Endothelial cell of umbilical vein (primary cell): Measurements from ENCODE around the gene FOXP1. TPM values are rescaled to one million over a fixed set of nuclear protein-coding genes. Genes with fewer than 3 reads are reported as not detected.

ENCODE experiments used
- BruUV-seq: library from RNA; stranded (reverse); fragments of 400-500 nt; replicated peaks from 2 replicates; lab custom pipeline; 2021; lab: Mats Ljungman, UMichigan
- CTCF ChIA-PET: fragments of 300-600, 350-600 bp; sonication (Branson Sonifier 250); formaldehyde crosslinking; loops from one replicate; lab custom pipeline; 2021; ENCODE audit warnings: antibody characterized with exemption, inconsistent platforms; lab: Charles Lee
- POLR2A ChIA-PET: fragments of 300-600, 350-600 bp; sonication (Branson Sonifier 250); formaldehyde crosslinking; loops from one replicate; lab custom pipeline; 2021; ENCODE audit warnings: antibody characterized with exemption, inconsistent platforms; lab: Charles Lee
- DNase-seq: peaks from one replicate; pipeline ENCODE4 v3.0.0-alpha.2; 2011; ENCODE audit warnings: low read depth, low spot score
- FAIRE-seq: peaks from 2 replicates; lab custom pipeline; 2011; peaks lifted over from hg19 to GRCh38; lab: Jason Lieb, UNC
- H2AFZ ChIP-seq: 2 replicates; pipeline ENCODE4 v1.6.0; 2012; ENCODE audit warnings: low read depth, low read length, control low read depth, inconsistent platforms
- H3K27ac ChIP-seq: 2 replicates; pipeline ENCODE4 v1.5.1; 2011; ENCODE audit warnings: low read depth, mild to moderate bottlenecking, control low read depth, low read length, moderate library complexity; ENCODE audit not compliant: insufficient read depth
- H3K27me3 ChIP-seq, 2 experiments: 2 replicates each; pipeline versions ENCODE4 v1.6.0 to v1.6.1; 2011; ENCODE audit warnings: low read length in 2 of 2, mixed read lengths in 1 of 2; ENCODE audit not compliant: control insufficient read depth in 2 of 2, insufficient read depth in 2 of 2
- H3K36me3 ChIP-seq, 2 experiments: 2 replicates in 1 of 2; 3 replicates in 1 of 2; pipeline ENCODE4 v1.5.1; 2011; ENCODE audit warnings: low read length in 2 of 2, mild to moderate bottlenecking in 1 of 2, moderate library complexity in 1 of 2; ENCODE audit not compliant: control insufficient read depth in 2 of 2, insufficient read depth in 2 of 2; ENCODE audit errors: extremely low read depth in 1 of 2
- H3K4me1 ChIP-seq: 3 replicates; pipeline ENCODE4 v1.5.1; 2011; ENCODE audit warnings: mild to moderate bottlenecking, low read length; ENCODE audit not compliant: control insufficient read depth, insufficient read depth; ENCODE audit errors: extremely low read depth
- H3K4me2 ChIP-seq: 2 replicates; pipeline ENCODE4 v1.6.1; 2011; ENCODE audit warnings: low read length, control low read depth, mixed read lengths; ENCODE audit not compliant: insufficient read depth
- H3K4me3 ChIP-seq, 3 experiments: fragments of 200-600 bp in 1 of 3; sonication (generic), shearing (Covaris generic) in 1 of 3; replicated peaks in 1 of 3; 2 replicates each; pipeline ENCODE4 v1.5.1; 2011 to 2016; ENCODE audit warnings: control low read depth in 3 of 3, low read length in 3 of 3, mild to moderate bottlenecking in 2 of 3, inconsistent platforms in 1 of 3, low read depth in 1 of 3, moderate library complexity in 1 of 3; ENCODE audit not compliant: insufficient read depth in 1 of 3
- H3K79me2 ChIP-seq: 2 replicates; pipeline ENCODE4 v1.6.0; 2012; ENCODE audit warnings: low read length, inconsistent platforms; ENCODE audit not compliant: control insufficient read depth, insufficient read depth
- H3K9ac ChIP-seq: replicated peaks from 2 replicates; pipeline ENCODE3; 2011; ENCODE audit warnings: low read length, control low read depth; ENCODE audit not compliant: insufficient read depth; ENCODE audit errors: extremely low read depth
- H3K9me1 ChIP-seq: replicated peaks from 3 replicates; pipeline ENCODE4 v1.6.0; 2011; ENCODE audit warnings: mild to moderate bottlenecking, low read length; ENCODE audit not compliant: control insufficient read depth, insufficient read depth; ENCODE audit errors: extremely low read depth
- H3K9me3 ChIP-seq: replicated peaks from 2 replicates; pipeline ENCODE4 v1.5.1; 2012; ENCODE audit warnings: low read length, inconsistent platforms; ENCODE audit not compliant: control insufficient read depth, insufficient read depth
- H4K20me1 ChIP-seq: replicated peaks from 2 replicates; pipeline ENCODE3; 2011; ENCODE audit warnings: mild to moderate bottlenecking, low read length; ENCODE audit not compliant: control insufficient read depth, insufficient read depth; ENCODE audit errors: extremely low read depth
- CTCF ChIP-seq, 2 donors: IDR thresholded peaks; 1 replicate in 1 of 2; 2 replicates in 1 of 2; pipeline ENCODE4 v1.5.1; 2011; ENCODE audit warnings: low read length in 2 of 2, mild to moderate bottlenecking in 2 of 2, moderate library complexity in 2 of 2, control low read depth in 1 of 2, inconsistent platforms in 1 of 2, low read depth in 1 of 2; ENCODE audit not compliant: insufficient read depth in 1 of 2; ENCODE audit errors: extremely low read depth in 1 of 2
- JUN ChIP-seq: IDR thresholded peaks from 2 replicates; pipeline ENCODE4 v1.6.1; 2011; ENCODE audit warnings: borderline replicate concordance, low read depth; ENCODE audit not compliant: insufficient read length, insufficient read depth
- MAX ChIP-seq: IDR thresholded peaks from 2 replicates; pipeline ENCODE4 v1.6.1; 2011; ENCODE audit not compliant: insufficient read depth, insufficient read length
- POLR2A ChIP-seq: IDR thresholded peaks from 2 replicates; pipeline ENCODE4 v1.6.1; 2012; ENCODE audit warnings: low read depth, mild to moderate bottlenecking, control low read depth, low read length
- POLR2AphosphoS5 ChIP-seq: IDR thresholded peaks from 2 replicates; pipeline ENCODE4 v1.6.1; 2012; ENCODE audit warnings: low read depth, mild to moderate bottlenecking, control low read depth, low read length, moderate library complexity; ENCODE audit not compliant: insufficient read depth
- dilution Hi-C: fragments of 300-500 bp; cut with MboI; formaldehyde crosslinking; loops from one replicate; pipeline ENCODE4 v1.15.0; 2019; ENCODE audit warnings: low sequenced_read_pairs; ENCODE audit not compliant: extremely low pct_ligation_motif_present
- intact Hi-C: fragments of 100-400 bp; cut with micrococcal nuclease; formaldehyde crosslinking; loops from one replicate; pipeline ENCODE4 v1.10.0; 2022
- polyA plus RNA-seq, 4 experiments: library from polyadenylated mRNA; depleted of rRNA in 3 of 4; stranded (reverse) in 3 of 4; unstranded in 1 of 4; fragments of >200 nt; gene quantifications; 2 replicates each; pipeline versions ENCODE4 v1.2.1 to v1.2.3, GENCODE V29; 2011 to 2012; ENCODE audit warnings: missing spikeins in 1 of 4
- total RNA-seq: library from RNA; stranded (reverse); gene quantifications from 2 replicates; pipeline ENCODE4 v1.2.3, GENCODE V29; 2021

Gene FOXP1
- total and polyA plus RNA-seq, 2 donors (not counting 3 experiments of a cell fraction or from before 2014, with no cell fraction given) = 41.0 to 107 TPM

- Histone ChIP-seq H3K36me3 (no peaks in the 10 kb centered on the region), H3K9ac (no peak overlapping the region), H4K20me1 (no peaks in the 10 kb centered on the region), H2AFZ (no peak overlapping the region), H3K4me2 (no peak overlapping the region), H3K9me1 (no peaks in the 10 kb centered on the region), H3K9me3 (no peaks in the 10 kb centered on the region), H3K79me2 (no peaks in the 10 kb centered on the region), H3K27ac (no peak overlapping the region), H3K4me1 (peaks cover 4% of the 10 kb centered on the region), H3K4me3 (no peak overlapping the region), H3K27me3 (no peaks in the 10 kb centered on the region)
- ChIA-PET POLR2A (no interaction called here), CTCF (no interaction called here)
- BruUV-seq = no TSS peak
- FAIRE-seq (no peak), DNase-seq (no peak)
- dilution Hi-C loops = no loop called here
- TF ChIP-seq JUN = no peak
- no peak for TF ChIP-seq POLR2A
- no peak for TF ChIP-seq MAX
- no peak for TF ChIP-seq CTCF (IDR thresholded peaks at IDR 0.05; ENCODE audit: extremely low read depth in 1 of 2, insufficient read depth in 1 of 2, low read depth in 1 of 2, low read length in 2 of 2)
- no peak for TF ChIP-seq POLR2AphosphoS5
- intact Hi-C loops = no loop called here
Measured at GRCh38 chr3:71080517-71081083, 502.9 kb downstream of the FOXP1 start.
